Activated T-helper 2 cell treated with anti-CD3 and anti-CD28 coated beads, Interferon-gamma antibody, Interleukin-2, Interleukin-4, amounts not matched to agents 10 μg/mL and 5 μg/mL and 100 μg/mL, durations not matched to agents 14 hours and 24 hours and 36 hours (primary cell): Measurements from ENCODE around the gene CTNNA2. TPM values are rescaled to one million over a fixed set of nuclear protein-coding genes. Genes with fewer than 3 reads are reported as not detected.

Experiments used
- DNase-seq: peaks from one replicate; pipeline ENCODE4 v3.0.0; 2021; ENCODE audit warnings: low spot score
- H3K27ac Mint-ChIP-seq: one replicate; pipeline ENCODE4 v1.8.0; 2021; ENCODE audit warnings: mixed read lengths
- H3K27me3 Mint-ChIP-seq: one replicate; pipeline ENCODE4 v1.8.0; 2021; ENCODE audit warnings: low read depth, mixed read lengths
- H3K36me3 Mint-ChIP-seq: one replicate; pipeline ENCODE4 v1.8.0; 2021; ENCODE audit warnings: low read depth, mixed read lengths
- H3K4me1 Mint-ChIP-seq: one replicate; pipeline ENCODE4 v1.8.0; 2021; ENCODE audit warnings: low read depth, mixed read lengths
- H3K4me3 Mint-ChIP-seq: one replicate; pipeline ENCODE4 v1.8.0; 2021; ENCODE audit warnings: low read depth, mild to moderate bottlenecking, moderate library complexity, mixed read lengths
- H3K9me3 Mint-ChIP-seq: one replicate; pipeline ENCODE4 v1.8.0; 2021; ENCODE audit warnings: mixed read lengths
- intact Hi-C: fragments of 100-400 bp; cut with micrococcal nuclease; formaldehyde crosslinking; loops from one replicate; pipeline ENCODE4 v1.15.1; 2023
- total RNA-seq: library from RNA; stranded (reverse); gene quantifications from 2 replicates; pipeline ENCODE4 v1.2.3, GENCODE V29; 2022

The CTNNA2 gene
- total RNA-seq, 1 donor from 2014 or later, result not detected

DNA sequence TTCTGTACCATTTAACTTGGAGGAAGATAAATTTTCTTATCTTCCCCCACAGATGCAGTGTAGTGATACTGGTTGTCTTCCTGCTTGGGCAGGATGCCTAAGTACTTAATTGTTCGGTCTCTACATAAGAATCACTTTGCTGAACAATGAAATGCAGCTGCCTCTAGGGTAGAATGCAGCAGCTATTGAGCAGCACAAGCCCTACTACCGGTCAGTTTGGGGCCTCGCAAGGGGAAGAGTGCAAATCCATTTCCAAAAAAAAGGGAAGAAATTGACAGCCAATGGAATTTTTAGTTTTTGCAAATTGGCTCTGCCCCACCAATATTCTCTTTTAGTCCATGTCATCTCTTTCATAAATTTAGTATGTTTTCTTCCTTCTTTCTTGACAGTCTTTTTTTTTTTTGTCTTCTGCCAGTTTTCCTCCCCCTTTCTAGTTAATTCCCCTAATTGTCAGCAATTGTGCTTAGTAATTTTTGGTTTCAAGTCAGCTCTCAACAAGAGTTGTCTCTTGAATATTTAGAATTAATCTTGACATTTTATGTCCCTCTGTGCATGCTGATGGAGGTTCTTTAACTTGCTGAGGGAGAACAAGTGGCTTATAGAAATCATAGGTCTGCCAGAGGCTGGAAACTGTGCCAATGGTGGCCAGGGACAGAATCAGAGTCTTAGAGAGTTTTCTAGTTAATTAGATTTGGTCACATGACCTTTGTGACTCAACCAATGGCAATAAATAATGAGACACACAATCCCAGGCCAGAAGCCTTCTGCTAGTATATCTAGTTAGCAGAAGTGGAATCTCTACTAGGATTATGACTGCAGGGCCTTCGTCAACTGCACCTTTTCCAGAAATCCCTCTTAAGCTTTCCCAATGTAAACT is 270.0 kb downstream of the CTNNA2 start:
- Mint-ChIP-seq H3K36me3 (no peaks in the 10 kb centered on the region), H3K4me3 (no peak overlapping the region), H3K27ac (no peak overlapping the region), H3K9me3 (peaks cover 24% of the 10 kb centered on the region), H3K27me3 (no peaks in the 10 kb centered on the region), H3K4me1 (no peaks in the 10 kb centered on the region)
- no peak for DNase-seq
- intact Hi-C loops, result no loop called here

DNA sequence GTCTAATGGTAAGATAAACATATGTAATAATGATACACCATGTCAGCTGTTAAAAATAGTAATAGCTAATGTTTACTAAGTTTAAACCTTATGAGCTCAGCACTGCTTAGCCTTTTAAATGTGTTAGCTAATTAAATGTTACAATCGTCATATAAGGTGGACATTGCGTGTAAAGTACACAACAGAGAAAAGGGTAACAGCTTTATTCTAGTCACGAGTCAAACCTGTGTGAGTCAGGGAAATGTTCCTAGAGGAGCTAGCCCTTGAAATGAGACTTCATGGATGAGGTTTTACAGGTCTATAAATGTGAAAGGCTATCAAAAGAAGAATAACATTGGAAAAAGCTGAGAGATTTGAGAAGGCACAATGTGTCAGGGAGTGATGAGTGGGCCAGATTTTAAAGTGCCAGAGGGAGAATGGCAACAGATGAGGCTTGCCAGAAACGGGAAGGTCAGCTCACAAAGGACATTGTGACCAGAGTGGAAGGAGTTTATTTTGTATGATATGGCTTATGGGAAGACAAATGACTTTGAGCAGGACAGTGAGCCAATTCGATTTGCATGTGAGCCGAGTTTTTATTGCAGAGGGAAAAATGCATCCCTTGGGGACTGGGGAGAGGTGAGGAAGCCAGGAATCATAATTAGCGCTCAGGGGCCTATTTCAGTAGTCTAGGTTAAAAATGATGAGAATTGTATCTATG is 276.3 kb downstream of the CTNNA2 start:
- H3K36me3 Mint-ChIP-seq, result no peaks in the 10 kb centered on the region
- no peak overlapping the region for H3K27ac Mint-ChIP-seq
- no peaks in the 10 kb centered on the region for H3K27me3 Mint-ChIP-seq
- intact Hi-C loops, result no loop called here
- H3K4me1 Mint-ChIP-seq, result no peaks in the 10 kb centered on the region
- H3K4me3 Mint-ChIP-seq, result no peak overlapping the region
- peaks cover 12% of the 10 kb centered on the region for H3K9me3 Mint-ChIP-seq
- DNase-seq, result no peak

DNA sequence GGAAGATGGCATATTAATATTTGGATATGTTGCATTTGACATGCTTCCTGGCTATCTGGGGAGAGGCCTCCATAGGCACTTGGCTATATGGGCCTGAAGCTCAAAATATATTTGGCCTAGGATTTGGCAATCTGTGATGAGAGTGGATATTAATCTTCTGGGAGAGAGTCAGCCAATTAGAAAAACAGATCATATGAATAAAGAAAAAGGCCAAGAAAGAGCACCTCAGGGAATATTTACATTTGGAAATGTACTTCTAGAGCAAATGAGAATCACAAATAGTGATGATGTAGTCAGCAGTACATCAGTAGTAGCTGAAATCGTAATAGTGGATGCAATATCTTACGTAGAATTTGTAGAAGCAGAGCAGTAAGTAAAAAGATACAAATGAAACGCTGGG is 277.0 kb downstream of the CTNNA2 start:
- no peaks in the 10 kb centered on the region for H3K4me1 Mint-ChIP-seq
- H3K4me3 Mint-ChIP-seq, result no peak overlapping the region
- intact Hi-C loops, result no loop called here
- no peak overlapping the region for H3K27ac Mint-ChIP-seq
- peaks cover 8% of the 10 kb centered on the region for H3K9me3 Mint-ChIP-seq
- no peak for DNase-seq
- H3K36me3 Mint-ChIP-seq, result no peaks in the 10 kb centered on the region
- H3K27me3 Mint-ChIP-seq, result no peaks in the 10 kb centered on the region

DNA sequence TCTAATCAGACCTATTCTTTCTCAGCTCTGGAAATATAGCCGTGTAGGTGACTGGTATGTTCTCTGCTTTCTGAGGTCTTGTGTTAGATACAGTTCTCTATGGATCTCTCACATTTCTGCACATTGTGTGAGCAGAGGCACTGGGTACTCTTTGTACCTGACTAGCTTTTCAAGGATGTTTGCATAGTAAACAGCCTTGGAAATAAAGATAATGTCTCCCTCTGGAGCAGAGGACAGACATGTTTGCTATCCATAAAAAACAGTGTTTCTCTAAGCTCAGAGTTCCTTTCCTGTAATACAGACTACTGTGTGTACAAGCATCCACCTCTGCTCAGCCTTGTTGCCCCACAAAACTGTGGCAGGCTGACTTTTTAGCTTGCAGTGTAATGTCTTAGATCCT is 279.2 kb downstream of the CTNNA2 start:
- no peaks in the 10 kb centered on the region for H3K27me3 Mint-ChIP-seq
- no peaks in the 10 kb centered on the region for H3K4me1 Mint-ChIP-seq
- no peak for DNase-seq
- H3K27ac Mint-ChIP-seq, result no peak overlapping the region
- intact Hi-C loops, result no loop called here
- H3K36me3 Mint-ChIP-seq, result no peaks in the 10 kb centered on the region
- no peak overlapping the region for H3K4me3 Mint-ChIP-seq
- H3K9me3 Mint-ChIP-seq, result peaks cover 3% of the 10 kb centered on the region

DNA sequence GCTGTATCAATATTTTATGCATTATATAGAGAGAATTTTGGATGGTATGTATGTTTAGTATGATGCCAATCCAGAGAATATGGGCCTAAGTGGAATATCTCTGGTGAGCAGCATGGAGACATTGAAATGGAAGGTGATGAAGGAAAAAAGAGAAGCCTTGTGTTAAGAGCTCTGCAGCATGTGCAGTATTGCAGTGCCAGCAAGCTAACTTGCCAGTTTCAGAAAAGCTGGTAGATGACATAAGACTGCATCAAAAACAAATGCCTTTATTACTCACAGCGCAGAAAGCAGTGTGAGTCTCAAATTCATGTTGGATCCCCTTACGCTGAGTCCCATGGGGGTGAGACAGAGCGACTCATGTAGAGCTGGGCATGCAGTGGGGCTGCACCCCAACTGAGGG is 280.2 kb downstream of the CTNNA2 start:
- Mint-ChIP-seq H3K9me3 (peaks cover 4% of the 10 kb centered on the region), H3K4me3 (no peak overlapping the region), H3K36me3 (no peaks in the 10 kb centered on the region), H3K27ac (no peak overlapping the region), H3K4me1 (no peaks in the 10 kb centered on the region), H3K27me3 (no peaks in the 10 kb centered on the region)
- intact Hi-C loops, result no loop called here
- DNase-seq, result no peak

DNA sequence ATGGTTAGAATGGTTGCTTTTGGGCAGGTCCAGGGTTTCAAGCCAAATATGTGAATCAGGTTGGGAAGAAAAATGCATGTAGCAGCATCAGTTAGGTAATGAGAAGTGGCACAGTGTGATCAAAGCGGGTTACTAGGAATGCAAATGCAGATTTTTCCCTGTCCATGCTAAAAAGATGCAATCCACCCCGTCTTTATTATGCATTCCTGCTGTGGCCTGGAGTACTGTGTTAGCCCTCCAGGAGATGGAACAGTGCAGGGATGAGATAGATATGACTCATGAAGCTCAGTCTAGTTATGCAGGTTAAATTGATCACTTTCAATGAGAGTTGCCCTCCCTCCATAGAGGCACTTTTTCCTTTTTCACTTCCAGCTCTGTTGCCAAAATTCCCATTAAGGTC is 283.8 kb downstream of the CTNNA2 start:
- no peak overlapping the region for H3K4me3 Mint-ChIP-seq
- no peaks in the 10 kb centered on the region for H3K36me3 Mint-ChIP-seq
- intact Hi-C loops, result no loop called here
- no peaks in the 10 kb centered on the region for H3K27me3 Mint-ChIP-seq
- peaks cover 4% of the 10 kb centered on the region for H3K9me3 Mint-ChIP-seq
- H3K27ac Mint-ChIP-seq, result no peak overlapping the region
- no peaks in the 10 kb centered on the region for H3K4me1 Mint-ChIP-seq
- no peak for DNase-seq

DNA sequence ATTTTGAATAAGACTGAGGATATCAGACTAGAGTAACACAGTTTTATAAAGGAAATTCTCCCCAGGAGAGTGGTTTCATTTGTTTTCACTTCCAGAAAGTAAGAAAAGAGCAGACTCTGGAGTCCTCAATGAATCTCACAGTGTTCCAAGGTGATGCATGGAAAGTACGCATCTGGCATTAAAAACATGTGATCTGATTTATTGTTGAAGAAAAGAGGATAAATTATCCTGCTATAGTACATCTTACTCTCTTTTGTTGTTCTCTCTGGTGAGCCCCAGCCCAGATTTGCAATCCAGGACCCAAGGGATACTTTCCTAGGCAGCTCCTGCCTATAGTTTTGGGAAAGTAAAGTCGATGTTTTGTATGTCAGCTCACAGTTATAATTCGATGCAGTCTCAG is 285.9 kb downstream of the CTNNA2 start:
- Mint-ChIP-seq H3K36me3 (no peaks in the 10 kb centered on the region), H3K9me3 (peaks cover 8% of the 10 kb centered on the region), H3K27me3 (no peaks in the 10 kb centered on the region), H3K4me3 (no peak overlapping the region), H3K4me1 (no peaks in the 10 kb centered on the region), H3K27ac (no peak overlapping the region)
- no peak for DNase-seq
- intact Hi-C loops, result no loop called here

DNA sequence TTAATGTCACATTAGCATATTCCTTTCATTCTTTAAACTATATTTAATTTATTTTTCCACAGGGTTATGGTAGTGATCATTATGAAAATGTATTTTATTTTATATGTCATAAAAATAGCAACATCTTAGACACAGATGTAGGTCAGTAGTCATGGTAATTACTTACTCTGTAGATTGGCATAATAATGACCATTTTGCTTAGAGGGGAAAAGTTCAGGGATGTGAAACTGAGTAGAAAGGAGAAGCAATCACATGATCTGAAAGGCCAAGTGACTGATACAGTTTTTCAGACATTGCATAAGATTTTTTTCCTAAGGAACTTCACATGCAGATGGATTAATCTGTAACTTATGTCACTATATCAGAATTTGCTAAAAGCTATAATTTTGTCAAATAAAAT is 286.9 kb downstream of the CTNNA2 start:
- intact Hi-C loops, result no loop called here
- no peaks in the 10 kb centered on the region for H3K27me3 Mint-ChIP-seq
- H3K4me1 Mint-ChIP-seq, result no peaks in the 10 kb centered on the region
- no peak for DNase-seq
- no peaks in the 10 kb centered on the region for H3K36me3 Mint-ChIP-seq
- H3K27ac Mint-ChIP-seq, result no peak overlapping the region
- H3K9me3 Mint-ChIP-seq, result peaks cover 8% of the 10 kb centered on the region
- H3K4me3 Mint-ChIP-seq, result no peak overlapping the region

DNA sequence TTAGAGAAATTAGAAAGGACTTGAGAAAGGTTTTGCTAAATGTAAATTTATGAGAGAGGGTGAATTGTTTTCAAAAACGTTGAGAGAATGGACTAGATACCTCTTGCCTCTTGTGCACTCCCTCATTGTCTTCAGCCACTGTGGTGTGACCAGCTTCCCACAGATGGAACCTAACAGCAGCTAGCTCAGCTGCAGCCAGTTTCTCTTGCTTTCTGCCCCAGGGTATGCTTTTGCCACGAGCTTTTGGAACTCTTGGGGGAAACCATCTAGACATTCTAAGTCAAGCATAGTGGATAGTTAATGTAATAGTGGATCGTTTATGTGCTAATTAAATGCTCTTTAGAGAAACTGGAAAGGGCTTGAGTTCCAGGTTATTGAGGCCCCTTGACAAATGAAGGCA is 288.2 kb downstream of the CTNNA2 start:
- no peak for DNase-seq
- H3K36me3 Mint-ChIP-seq, result no peaks in the 10 kb centered on the region
- no peak overlapping the region for H3K4me3 Mint-ChIP-seq
- intact Hi-C loops, result no loop called here
- H3K27ac Mint-ChIP-seq, result no peak overlapping the region
- H3K4me1 Mint-ChIP-seq, result no peaks in the 10 kb centered on the region
- no peaks in the 10 kb centered on the region for H3K27me3 Mint-ChIP-seq
- peaks cover 8% of the 10 kb centered on the region for H3K9me3 Mint-ChIP-seq

DNA sequence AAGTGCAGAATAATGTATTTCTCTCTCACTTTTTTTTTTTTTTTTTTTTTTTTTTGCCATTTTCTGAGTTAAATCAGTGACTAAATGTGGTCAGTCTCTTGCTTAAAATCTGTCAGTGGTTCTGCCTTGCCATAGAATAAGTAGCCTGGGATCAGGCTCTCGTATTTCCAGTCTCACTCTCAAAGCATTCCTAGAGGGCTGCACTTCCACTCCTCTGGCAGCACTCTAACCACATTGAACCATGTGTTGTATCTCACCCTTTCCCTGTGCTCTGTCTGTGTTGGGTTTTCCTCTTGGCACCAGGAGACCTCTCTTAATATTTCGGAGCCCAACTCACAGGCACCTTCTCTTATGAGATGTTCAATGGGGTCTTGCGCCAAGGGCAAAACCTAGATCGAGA is 304.4 kb downstream of the CTNNA2 start:
- Mint-ChIP-seq H3K9me3 (peaks cover 34% of the 10 kb centered on the region), H3K27ac (no peak overlapping the region), H3K27me3 (no peaks in the 10 kb centered on the region), H3K4me1 (no peaks in the 10 kb centered on the region), H3K36me3 (no peaks in the 10 kb centered on the region), H3K4me3 (no peak overlapping the region)
- DNase-seq, result no peak
- intact Hi-C loops, result no loop called here

DNA sequence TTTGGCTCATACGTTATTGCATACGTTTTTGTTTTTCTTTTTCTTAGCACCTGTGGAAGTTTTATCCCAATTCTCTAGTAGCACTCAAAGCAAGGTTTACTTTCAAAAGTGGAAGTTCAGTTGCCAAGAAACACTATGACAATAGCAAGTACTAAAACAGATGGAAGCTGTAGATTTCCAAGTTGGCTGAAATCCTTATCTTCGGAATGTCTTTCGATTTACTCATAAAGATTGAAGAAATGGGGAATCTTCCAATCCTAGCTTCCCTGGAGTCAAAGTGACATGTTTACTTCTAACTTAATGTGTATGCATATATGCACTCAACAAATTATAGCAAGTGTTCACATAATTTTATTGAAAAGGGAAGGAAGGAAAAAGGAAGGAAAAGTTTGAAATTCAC is 307.4 kb downstream of the CTNNA2 start:
- intact Hi-C loops, result no loop called here
- H3K4me3 Mint-ChIP-seq, result no peak overlapping the region
- H3K27ac Mint-ChIP-seq, result no peak overlapping the region
- H3K9me3 Mint-ChIP-seq, result peaks cover 39% of the 10 kb centered on the region
- H3K4me1 Mint-ChIP-seq, result no peaks in the 10 kb centered on the region
- no peaks in the 10 kb centered on the region for H3K27me3 Mint-ChIP-seq
- no peaks in the 10 kb centered on the region for H3K36me3 Mint-ChIP-seq
- DNase-seq, result no peak

DNA sequence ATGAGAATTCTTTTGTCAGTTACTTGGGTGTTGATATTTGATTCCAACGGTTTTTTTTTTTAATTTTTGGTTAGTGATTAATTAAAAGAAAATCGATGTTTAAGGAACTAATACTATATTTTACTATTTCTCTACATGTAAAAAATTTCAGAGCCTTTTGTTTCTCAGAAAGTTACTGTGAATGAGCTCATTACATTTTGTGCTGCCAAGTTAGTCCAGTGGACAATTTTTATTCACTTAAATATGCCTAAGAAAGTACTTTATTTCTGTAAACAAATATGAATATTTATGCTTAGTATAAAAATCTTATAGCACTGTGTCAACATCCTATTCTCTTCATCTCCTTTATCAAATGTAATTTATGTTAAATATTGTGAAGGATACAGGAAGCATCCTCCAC is 309.3 kb downstream of the CTNNA2 start:
- Mint-ChIP-seq H3K9me3 (peaks cover 34% of the 10 kb centered on the region), H3K27ac (no peak overlapping the region), H3K4me3 (no peak overlapping the region)

DNA sequence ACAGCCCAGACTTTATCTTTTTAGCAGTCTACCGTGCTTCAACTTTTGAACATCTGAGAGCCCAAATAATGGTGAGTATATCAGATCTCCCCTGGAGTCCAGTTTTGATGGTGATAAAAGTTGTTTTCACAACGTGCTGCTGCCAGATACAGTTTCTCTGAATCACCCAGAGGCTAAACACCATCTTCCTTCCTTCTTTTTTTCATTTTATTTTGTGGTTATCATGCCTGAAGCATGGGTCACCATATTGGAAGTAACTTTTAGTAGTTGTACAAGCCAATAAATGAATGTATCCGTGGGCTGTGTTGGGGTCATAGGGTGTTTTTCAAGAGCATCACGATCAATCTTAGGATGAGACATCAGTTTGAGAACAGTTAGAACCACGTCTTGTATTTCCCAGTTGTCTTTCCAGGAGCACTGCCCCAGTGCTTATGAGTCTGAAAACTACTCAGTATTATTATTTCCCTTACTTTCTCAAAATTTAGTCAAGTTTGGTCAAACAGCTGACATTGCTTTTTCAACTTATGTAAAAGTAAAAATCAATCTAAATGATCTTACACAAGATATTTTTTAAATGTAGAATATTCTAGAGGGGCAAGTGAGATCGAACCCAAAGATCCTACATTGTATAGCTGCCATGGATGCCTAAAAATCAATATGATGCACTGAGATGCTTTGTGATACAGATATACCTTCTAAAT is 311.4 kb downstream of the CTNNA2 start:
- no peaks in the 10 kb centered on the region for H3K36me3 Mint-ChIP-seq
- no peak for DNase-seq
- H3K4me3 Mint-ChIP-seq, result no peak overlapping the region
- H3K4me1 Mint-ChIP-seq, result no peaks in the 10 kb centered on the region
- intact Hi-C loops, result no loop called here
- H3K27me3 Mint-ChIP-seq, result no peaks in the 10 kb centered on the region
- no peak overlapping the region for H3K27ac Mint-ChIP-seq
- H3K9me3 Mint-ChIP-seq, result peaks cover 26% of the 10 kb centered on the region

More for the DNA sequence above, 309.3 kb downstream of the CTNNA2 start:
- no peak for DNase-seq
- H3K4me1 Mint-ChIP-seq, result no peaks in the 10 kb centered on the region
- H3K27me3 Mint-ChIP-seq, result no peaks in the 10 kb centered on the region
- H3K36me3 Mint-ChIP-seq, result no peaks in the 10 kb centered on the region
- intact Hi-C loops, result no loop called here
